Endothelial cell of umbilical vein (primary cell): ENCODE data around the gene SMG1. TPM values are rescaled to one million over a fixed set of nuclear protein-coding genes. Genes with fewer than 3 reads are reported as not detected.

ENCODE experiments used
- BruUV-seq: library from RNA; stranded (reverse); fragments of 400-500 nt; replicated peaks from 2 replicates; lab custom pipeline; 2021; lab: Mats Ljungman, UMichigan
- CTCF ChIA-PET: fragments of 300-600, 350-600 bp; sonication (Branson Sonifier 250); formaldehyde crosslinking; loops from one replicate; lab custom pipeline; 2021; ENCODE audit warnings: antibody characterized with exemption, inconsistent platforms; lab: Charles Lee
- POLR2A ChIA-PET: fragments of 300-600, 350-600 bp; sonication (Branson Sonifier 250); formaldehyde crosslinking; loops from one replicate; lab custom pipeline; 2021; ENCODE audit warnings: antibody characterized with exemption, inconsistent platforms; lab: Charles Lee
- DNase-seq: peaks from one replicate; pipeline ENCODE4 v3.0.0-alpha.2; 2011; ENCODE audit warnings: low read depth, low spot score
- FAIRE-seq: peaks from 2 replicates; lab custom pipeline; 2011; peaks lifted over from hg19 to GRCh38; lab: Jason Lieb, UNC
- H2AFZ ChIP-seq: 2 replicates; pipeline ENCODE4 v1.6.0; 2012; ENCODE audit warnings: low read depth, low read length, control low read depth, inconsistent platforms
- H3K27ac ChIP-seq: 2 replicates; pipeline ENCODE4 v1.5.1; 2011; ENCODE audit warnings: low read depth, mild to moderate bottlenecking, control low read depth, low read length, moderate library complexity; ENCODE audit not compliant: insufficient read depth
- H3K27me3 ChIP-seq, 2 experiments: 2 replicates each; pipeline versions ENCODE4 v1.6.0 to v1.6.1; 2011; ENCODE audit warnings: low read length in 2 of 2, mixed read lengths in 1 of 2; ENCODE audit not compliant: control insufficient read depth in 2 of 2, insufficient read depth in 2 of 2
- H3K36me3 ChIP-seq, 2 experiments: 2 replicates in 1 of 2; 3 replicates in 1 of 2; pipeline ENCODE4 v1.5.1; 2011; ENCODE audit warnings: low read length in 2 of 2, mild to moderate bottlenecking in 1 of 2, moderate library complexity in 1 of 2; ENCODE audit not compliant: control insufficient read depth in 2 of 2, insufficient read depth in 2 of 2; ENCODE audit errors: extremely low read depth in 1 of 2
- H3K4me1 ChIP-seq: 3 replicates; pipeline ENCODE4 v1.5.1; 2011; ENCODE audit warnings: mild to moderate bottlenecking, low read length; ENCODE audit not compliant: control insufficient read depth, insufficient read depth; ENCODE audit errors: extremely low read depth
- H3K4me2 ChIP-seq: 2 replicates; pipeline ENCODE4 v1.6.1; 2011; ENCODE audit warnings: low read length, control low read depth, mixed read lengths; ENCODE audit not compliant: insufficient read depth
- H3K4me3 ChIP-seq, 3 experiments: fragments of 200-600 bp in 1 of 3; sonication (generic), shearing (Covaris generic) in 1 of 3; replicated peaks in 1 of 3; 2 replicates each; pipeline ENCODE4 v1.5.1; 2011 to 2016; ENCODE audit warnings: control low read depth in 3 of 3, low read length in 3 of 3, mild to moderate bottlenecking in 2 of 3, inconsistent platforms in 1 of 3, low read depth in 1 of 3, moderate library complexity in 1 of 3; ENCODE audit not compliant: insufficient read depth in 1 of 3
- H3K79me2 ChIP-seq: 2 replicates; pipeline ENCODE4 v1.6.0; 2012; ENCODE audit warnings: low read length, inconsistent platforms; ENCODE audit not compliant: control insufficient read depth, insufficient read depth
- H3K9ac ChIP-seq: replicated peaks from 2 replicates; pipeline ENCODE3; 2011; ENCODE audit warnings: low read length, control low read depth; ENCODE audit not compliant: insufficient read depth; ENCODE audit errors: extremely low read depth
- H3K9me1 ChIP-seq: replicated peaks from 3 replicates; pipeline ENCODE4 v1.6.0; 2011; ENCODE audit warnings: mild to moderate bottlenecking, low read length; ENCODE audit not compliant: control insufficient read depth, insufficient read depth; ENCODE audit errors: extremely low read depth
- H3K9me3 ChIP-seq: replicated peaks from 2 replicates; pipeline ENCODE4 v1.5.1; 2012; ENCODE audit warnings: low read length, inconsistent platforms; ENCODE audit not compliant: control insufficient read depth, insufficient read depth
- H4K20me1 ChIP-seq: replicated peaks from 2 replicates; pipeline ENCODE3; 2011; ENCODE audit warnings: mild to moderate bottlenecking, low read length; ENCODE audit not compliant: control insufficient read depth, insufficient read depth; ENCODE audit errors: extremely low read depth
- EZH2 ChIP-seq: IDR thresholded peaks from 2 replicates; pipeline ENCODE4 v1.6.1; 2012; ENCODE audit warnings: borderline replicate concordance, low read depth, mild to moderate bottlenecking, moderate library complexity, low read length, inconsistent platforms; ENCODE audit not compliant: severe bottlenecking
- FOS ChIP-seq: IDR thresholded peaks from 2 replicates; pipeline ENCODE4 v1.6.1; 2011; ENCODE audit warnings: mild to moderate bottlenecking, low read length, moderate library complexity, borderline replicate concordance; ENCODE audit not compliant: insufficient read depth
- GATA2 ChIP-seq: IDR thresholded peaks from 2 replicates; pipeline ENCODE4 v1.7.0; 2011; ENCODE audit warnings: low read depth, mild to moderate bottlenecking, moderate library complexity, mixed read lengths, low read length; ENCODE audit not compliant: insufficient read length, insufficient read depth
- JUN ChIP-seq: IDR thresholded peaks from 2 replicates; pipeline ENCODE4 v1.6.1; 2011; ENCODE audit warnings: borderline replicate concordance, low read depth; ENCODE audit not compliant: insufficient read length, insufficient read depth
- MYC ChIP-seq: IDR thresholded peaks from one replicate; pipeline ENCODE4 v1.6.1; 2011; ENCODE audit warnings: mild to moderate bottlenecking, low read depth, low read length
- POLR2A ChIP-seq: IDR thresholded peaks from 2 replicates; pipeline ENCODE4 v1.6.1; 2012; ENCODE audit warnings: low read depth, mild to moderate bottlenecking, control low read depth, low read length
- POLR2AphosphoS5 ChIP-seq: IDR thresholded peaks from 2 replicates; pipeline ENCODE4 v1.6.1; 2012; ENCODE audit warnings: low read depth, mild to moderate bottlenecking, control low read depth, low read length, moderate library complexity; ENCODE audit not compliant: insufficient read depth
- dilution Hi-C: fragments of 300-500 bp; cut with MboI; formaldehyde crosslinking; loops from one replicate; pipeline ENCODE4 v1.15.0; 2019; ENCODE audit warnings: low sequenced_read_pairs; ENCODE audit not compliant: extremely low pct_ligation_motif_present
- intact Hi-C: fragments of 100-400 bp; cut with micrococcal nuclease; formaldehyde crosslinking; loops from one replicate; pipeline ENCODE4 v1.10.0; 2022
- polyA plus RNA-seq, 4 experiments: library from polyadenylated mRNA; depleted of rRNA in 3 of 4; stranded (reverse) in 3 of 4; unstranded in 1 of 4; fragments of >200 nt; gene quantifications; 2 replicates each; pipeline versions ENCODE4 v1.2.1 to v1.2.3, GENCODE V29; 2011 to 2012; ENCODE audit warnings: missing spikeins in 1 of 4
- total RNA-seq: library from RNA; stranded (reverse); gene quantifications from 2 replicates; pipeline ENCODE4 v1.2.3, GENCODE V29; 2021
- TF ChIP-seq, protein P1 (sequence below), 2 donors: IDR thresholded peaks; 1 replicate in 1 of 2; 2 replicates in 1 of 2; pipeline ENCODE4 v1.5.1; 2011; ENCODE audit warnings: low read length in 2 of 2, mild to moderate bottlenecking in 2 of 2, moderate library complexity in 2 of 2, control low read depth in 1 of 2, inconsistent platforms in 1 of 2, low read depth in 1 of 2; ENCODE audit not compliant: insufficient read depth in 1 of 2; ENCODE audit errors: extremely low read depth in 1 of 2
- TF ChIP-seq, protein P2 (sequence below): IDR thresholded peaks from 2 replicates; pipeline ENCODE4 v1.6.1; 2011; ENCODE audit not compliant: insufficient read depth, insufficient read length

The SMG1 gene
- total and polyA plus RNA-seq, 2 donors (not counting 3 experiments of a cell fraction or from before 2014, with no cell fraction given) = 14.0 to 90.8 TPM

DNA sequence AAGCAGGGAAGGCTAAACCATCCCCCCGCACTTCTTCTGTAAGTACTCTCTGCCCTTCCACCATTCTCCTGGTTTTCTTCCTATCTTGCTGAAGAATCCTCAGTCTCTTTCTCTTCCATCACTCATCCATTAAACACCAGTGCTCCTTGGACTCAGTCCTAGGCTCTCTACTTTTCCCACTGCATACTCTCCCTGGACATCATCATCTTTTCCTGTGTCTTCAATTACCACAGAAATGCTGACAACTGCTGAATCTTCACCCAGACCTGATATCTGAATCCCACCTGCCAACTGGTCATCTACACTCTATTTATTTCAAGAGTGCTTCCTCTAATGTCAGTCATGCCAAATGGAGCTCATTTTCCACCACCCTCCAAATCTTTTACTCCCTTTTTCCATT is 71.0 kb downstream of the SMG1 start:
- no TSS peak for BruUV-seq
- intact Hi-C loops = no loop called here
- H3K9ac ChIP-seq = no peak overlapping the region
- no peaks in the 10 kb centered on the region for H3K9me3 ChIP-seq
- H4K20me1 ChIP-seq = no peaks in the 10 kb centered on the region
- H3K36me3 ChIP-seq = peaks cover 7 to 14% of the 10 kb centered on the region in 2 experiments
- H2AFZ ChIP-seq = no peak overlapping the region
- no peaks in the 10 kb centered on the region for H3K4me1 ChIP-seq
- no peaks in the 10 kb centered on the region for H3K27me3 ChIP-seq
- H3K79me2 ChIP-seq = no peaks in the 10 kb centered on the region
- DNase-seq (no peak), FAIRE-seq (no peak)
- no peak for TF ChIP-seq FOS
- TF ChIP-seq JUN = no peak
- TF ChIP-seq MYC = no peak
- no peak for TF ChIP-seq GATA2
- TF ChIP-seq, protein P1, sequence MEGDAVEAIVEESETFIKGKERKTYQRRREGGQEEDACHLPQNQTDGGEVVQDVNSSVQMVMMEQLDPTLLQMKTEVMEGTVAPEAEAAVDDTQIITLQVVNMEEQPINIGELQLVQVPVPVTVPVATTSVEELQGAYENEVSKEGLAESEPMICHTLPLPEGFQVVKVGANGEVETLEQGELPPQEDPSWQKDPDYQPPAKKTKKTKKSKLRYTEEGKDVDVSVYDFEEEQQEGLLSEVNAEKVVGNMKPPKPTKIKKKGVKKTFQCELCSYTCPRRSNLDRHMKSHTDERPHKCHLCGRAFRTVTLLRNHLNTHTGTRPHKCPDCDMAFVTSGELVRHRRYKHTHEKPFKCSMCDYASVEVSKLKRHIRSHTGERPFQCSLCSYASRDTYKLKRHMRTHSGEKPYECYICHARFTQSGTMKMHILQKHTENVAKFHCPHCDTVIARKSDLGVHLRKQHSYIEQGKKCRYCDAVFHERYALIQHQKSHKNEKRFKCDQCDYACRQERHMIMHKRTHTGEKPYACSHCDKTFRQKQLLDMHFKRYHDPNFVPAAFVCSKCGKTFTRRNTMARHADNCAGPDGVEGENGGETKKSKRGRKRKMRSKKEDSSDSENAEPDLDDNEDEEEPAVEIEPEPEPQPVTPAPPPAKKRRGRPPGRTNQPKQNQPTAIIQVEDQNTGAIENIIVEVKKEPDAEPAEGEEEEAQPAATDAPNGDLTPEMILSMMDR (IDR thresholded peaks at IDR 0.05; ENCODE audit: extremely low read depth in 1 of 2, insufficient read depth in 1 of 2, low read depth in 1 of 2, low read length in 2 of 2) = no peak
- H3K4me2 ChIP-seq = no peak overlapping the region
- dilution Hi-C loops = no loop called here
- POLR2A ChIA-PET = no interaction called here
- no peak overlapping the region for H3K4me3 ChIP-seq
- CTCF ChIA-PET = interaction anchor here (0.6 to 1.5 kb wide), 4 partner anchors 9 to 54 kb away, joined by 3 read pairs; partner anchors contain the start of gene ARL6IP1
- H3K9me1 ChIP-seq = no peaks in the 10 kb centered on the region
- no peak overlapping the region for H3K27ac ChIP-seq

DNA sequence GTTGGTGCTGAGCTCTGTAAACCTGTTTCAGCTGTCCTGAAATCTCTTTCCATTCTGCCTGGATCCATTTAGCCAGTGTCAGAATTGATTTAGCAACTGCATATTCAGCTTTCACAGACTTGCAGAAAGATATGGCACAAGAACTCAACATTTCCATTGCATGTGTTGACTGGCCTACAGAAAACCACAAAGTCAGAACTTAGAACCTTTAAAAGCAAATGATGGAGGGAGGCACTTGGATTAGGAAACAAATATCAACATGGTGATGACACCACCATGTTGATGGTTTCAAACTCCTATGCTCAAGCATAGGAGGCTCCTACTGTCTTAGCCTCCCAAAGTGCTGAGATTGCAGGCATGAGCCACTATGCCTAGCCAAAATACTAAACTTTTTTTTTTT is 72.5 kb downstream of the SMG1 start:
- BruUV-seq = no TSS peak
- H3K4me3 ChIP-seq = no peak overlapping the region
- dilution Hi-C loops = no loop called here
- H3K36me3 ChIP-seq = peaks cover 9 to 25% of the 10 kb centered on the region in 2 experiments
- ChIA-PET CTCF (interaction anchor here (0.9 to 1.6 kb wide), 2 partner anchors 17 to 52 kb away, joined by 3 to 4 read pairs; partner anchors contain the start of gene ARL6IP1), POLR2A (no interaction called here)
- DNase-seq (no peak), FAIRE-seq (no peak)
- H3K4me1 ChIP-seq = no peaks in the 10 kb centered on the region
- H3K27ac ChIP-seq = no peak overlapping the region
- TF ChIP-seq POLR2A (no peak), POLR2AphosphoS5 (no peak), JUN (no peak), FOS (no peak), EZH2 (no peak), MYC (no peak), GATA2 (no peak)
- TF ChIP-seq, protein P1 (IDR thresholded peaks at IDR 0.05; ENCODE audit: extremely low read depth in 1 of 2, insufficient read depth in 1 of 2, low read depth in 1 of 2, low read length in 2 of 2) = no peak
- TF ChIP-seq, protein P2, sequence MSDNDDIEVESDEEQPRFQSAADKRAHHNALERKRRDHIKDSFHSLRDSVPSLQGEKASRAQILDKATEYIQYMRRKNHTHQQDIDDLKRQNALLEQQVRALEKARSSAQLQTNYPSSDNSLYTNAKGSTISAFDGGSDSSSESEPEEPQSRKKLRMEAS = no peak
- H3K9ac ChIP-seq = no peak overlapping the region
- H4K20me1 ChIP-seq = no peaks in the 10 kb centered on the region
- H2AFZ ChIP-seq = no peak overlapping the region
- intact Hi-C loops = no loop called here
- H3K9me3 ChIP-seq = no peaks in the 10 kb centered on the region
- no peaks in the 10 kb centered on the region for H3K9me1 ChIP-seq
- no peaks in the 10 kb centered on the region for H3K27me3 ChIP-seq
- H3K79me2 ChIP-seq = no peaks in the 10 kb centered on the region
- H3K4me2 ChIP-seq = no peak overlapping the region
